Activated CD8-positive, alpha-beta memory T cell treated with anti-CD3 and anti-CD28 coated beads, Interleukin-2, amount 50 U/mL, for 1 hour (primary cell): ENCODE measurements around the gene SDF2.
A peak's percentile ranks its signal among the peaks of the same experiment; 100 is the strongest.

ENCODE experiments used
- DNase-seq: peaks from one replicate; pipeline ENCODE4 v3.0.0-alpha.2; 2020; ENCODE audit errors: extremely low read depth

The SDF2 gene

GRCh38 chr17:28661635-28662526 is at the start of gene SDF2, which contains the start of gene SUPT6H:
TSS of gene SDF2 (minus strand) at chr17:28661906. CDS start at chr17:28661876, 30 bp downstream.
TSS of gene SUPT6H (plus strand) at chr17:28662205. CDS start at chr17:28673402, 11,197 bp downstream.
- DNase-seq = peak; percentile 82

- no peak for DNase-seq
Observed at GRCh38 chr17:28710861-28711722, 49.4 kb upstream of the SDF2 start.

GRCh38 chr17:28707339-28707720 is 45.6 kb upstream of the SDF2 start:
- DNase-seq = no peak

GRCh38 chr17:28706471-28707338 is 45.0 kb upstream of the SDF2 start:
- DNase-seq = no peak

- no peak for DNase-seq
Observed at GRCh38 chr17:28705728-28706334, 44.1 kb upstream of the SDF2 start.

- DNase-seq = no peak
Observed at GRCh38 chr17:28705074-28705659, 43.5 kb upstream of the SDF2 start.

GRCh38 chr17:28704219-28704858 is 42.6 kb upstream of the SDF2 start:
- DNase-seq = no peak

- DNase-seq = no peak
Observed at GRCh38 chr17:28703552-28704218, 42.0 kb upstream of the SDF2 start.

- DNase-seq = no peak
Observed at GRCh38 chr17:28702752-28703150, 41.0 kb upstream of the SDF2 start.

- no peak for DNase-seq
Observed at GRCh38 chr17:28702026-28702751, 40.5 kb upstream of the SDF2 start.

GRCh38 chr17:28700830-28701492 is 39.3 kb upstream of the SDF2 start:
- DNase-seq = no peak

GRCh38 chr17:28700278-28700677 is 38.6 kb upstream of the SDF2 start:
- no peak for DNase-seq

- no peak for DNase-seq
Observed at GRCh38 chr17:28698253-28698941, 36.7 kb upstream of the SDF2 start.

GRCh38 chr17:28693869-28694268 is 32.2 kb upstream of the SDF2 start:
- no peak for DNase-seq

GRCh38 chr17:28689011-28689410 is 27.3 kb upstream of the SDF2 start:
- DNase-seq = no peak

GRCh38 chr17:28688481-28688880 is 26.8 kb upstream of the SDF2 start:
- DNase-seq = no peak

GRCh38 chr17:28686296-28686695 is 24.6 kb upstream of the SDF2 start:
- no peak for DNase-seq

- no peak for DNase-seq
Observed at GRCh38 chr17:28685366-28685765, 23.7 kb upstream of the SDF2 start.
